GM18505 (cell line): ENCODE results near the gene FBLIM1.

Source experiments
- ATAC-seq: cut with Tn5 transposase; IDR thresholded peaks from one replicate; pipeline ENCODE4 v1.9.1; 2021; ENCODE audit not compliant: unreplicated experiment
- POLR2A ChIP-seq: IDR thresholded peaks from 4 replicates; pipeline ENCODE4 v1.6.1; 2011; ENCODE audit warnings: borderline replicate concordance; ENCODE audit not compliant: insufficient read depth, insufficient read length; ENCODE audit errors: extremely low read depth

FBLIM1 gene

GRCh38 chr1:15835205-15835740 lies 76.7 kb downstream of the FBLIM1 start:
- ATAC-seq: peak; percentile 7
- no peak for TF ChIP-seq POLR2A

GRCh38 chr1:15835741-15836510 lies 77.3 kb downstream of the FBLIM1 start:
- peak; percentile 79 for TF ChIP-seq POLR2A
- peak; percentile 47 for ATAC-seq
